OCI-LY7 (cell line): ENCODE measurements around the gene BFSP1.

ENCODE experiments used
- CTCF ChIP-seq: fragments of 200-600 bp; sonication (generic); conservative IDR thresholded peaks from 2 replicates; pipeline ENCODE4 v1.5.1; 2014; ENCODE audit warnings: mild to moderate bottlenecking, antibody characterized with exemption, low read length, moderate library complexity, mixed read lengths
- EZH2phosphoT487 ChIP-seq: fragments of 200-600 bp; sonication (generic); IDR thresholded peaks from 2 replicates; pipeline ENCODE4 v1.6.1; 2018; ENCODE audit warnings: low read depth, borderline replicate concordance, mild to moderate bottlenecking, mixed run types, antibody characterized with exemption, low read length, moderate library complexity, mixed read lengths

- TF ChIP-seq CTCF (no peak), EZH2phosphoT487 (no peak)
Observed at GRCh38 chr20:17507032-17507431, 24.1 kb downstream of the BFSP1 start.
